Neuron (in vitro differentiated cells): ENCODE data around the gene FAM89B.

ENCODE experiments used
- H2AFZ ChIP-seq: one replicate; pipeline ENCODE4 v1.6.1; 2013; ENCODE audit warnings: low read depth, mild to moderate bottlenecking, inconsistent platforms, low read length, moderate library complexity
- H3K27me3 ChIP-seq: one replicate; pipeline ENCODE4 v1.6.1; 2013; ENCODE audit warnings: low read length; ENCODE audit not compliant: insufficient read depth
- H3K36me3 ChIP-seq: one replicate; pipeline ENCODE4 v1.6.1; 2013; ENCODE audit warnings: low read length; ENCODE audit not compliant: insufficient read depth
- H3K4me1 ChIP-seq: one replicate; pipeline ENCODE4 v1.6.1; 2013; ENCODE audit warnings: low read length; ENCODE audit not compliant: insufficient read depth
- H3K4me3 ChIP-seq: 2 replicates; pipeline ENCODE4 v1.5.1; 2013; ENCODE audit warnings: mild to moderate bottlenecking, low read length, moderate library complexity
- H3K9me3 ChIP-seq: one replicate; pipeline ENCODE4 v1.6.1; 2013; ENCODE audit warnings: low read length

Gene FAM89B

DNA sequence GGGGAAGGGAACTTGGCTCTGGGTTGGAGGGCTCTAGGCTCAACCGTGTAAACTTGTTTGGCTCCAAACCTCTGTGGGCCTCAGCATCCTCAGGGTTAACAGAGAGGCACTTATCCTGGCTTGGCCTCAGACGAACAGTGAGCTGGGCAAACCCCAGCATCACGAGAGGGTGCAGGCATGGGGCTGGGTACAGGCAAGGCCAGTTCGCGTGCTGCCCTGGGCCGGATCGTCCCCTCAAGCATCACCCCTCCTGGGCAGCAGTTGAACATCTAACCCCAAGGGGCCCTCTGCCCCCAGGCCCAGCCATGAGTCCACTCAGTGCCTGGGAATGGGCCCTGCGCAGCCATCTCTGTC lies 5.4 kb downstream of the FAM89B start:
- no peaks in the 10 kb centered on the region for H3K9me3 ChIP-seq
- H3K4me3 ChIP-seq: no peak overlapping the region

DNA sequence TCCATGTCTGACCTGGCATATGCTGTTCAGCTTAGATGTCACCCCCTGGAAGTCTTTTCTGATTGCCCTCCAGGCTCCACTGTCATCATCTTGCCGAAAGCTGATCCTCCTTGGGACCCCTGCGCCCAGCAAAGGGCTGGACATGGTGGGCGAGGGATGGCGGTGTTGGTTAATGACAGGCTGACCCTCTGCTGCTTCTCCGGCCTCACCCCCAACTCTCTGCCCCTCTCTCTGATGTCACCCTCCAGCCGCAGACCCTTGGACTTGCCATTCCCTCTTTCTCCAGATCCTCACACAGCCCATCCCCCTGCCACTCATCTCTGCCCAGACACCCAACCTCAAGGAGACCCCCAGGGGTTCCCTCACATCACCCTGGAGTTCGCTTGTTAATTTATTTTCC lies 5.8 kb downstream of the FAM89B start:
- Histone ChIP-seq H3K27me3 (no peaks in the 10 kb centered on the region), H2AFZ (no peak overlapping the region), H3K36me3 (peaks cover 12% of the 10 kb centered on the region), H3K9me3 (no peaks in the 10 kb centered on the region), H3K4me1 (peaks cover 31% of the 10 kb centered on the region), H3K4me3 (no peak overlapping the region)

More for the DNA sequence above, 5.4 kb downstream of the FAM89B start:
- Histone ChIP-seq H3K36me3 (peaks cover 12% of the 10 kb centered on the region), H3K4me1 (peaks cover 35% of the 10 kb centered on the region), H3K27me3 (no peaks in the 10 kb centered on the region), H2AFZ (no peak overlapping the region)

DNA sequence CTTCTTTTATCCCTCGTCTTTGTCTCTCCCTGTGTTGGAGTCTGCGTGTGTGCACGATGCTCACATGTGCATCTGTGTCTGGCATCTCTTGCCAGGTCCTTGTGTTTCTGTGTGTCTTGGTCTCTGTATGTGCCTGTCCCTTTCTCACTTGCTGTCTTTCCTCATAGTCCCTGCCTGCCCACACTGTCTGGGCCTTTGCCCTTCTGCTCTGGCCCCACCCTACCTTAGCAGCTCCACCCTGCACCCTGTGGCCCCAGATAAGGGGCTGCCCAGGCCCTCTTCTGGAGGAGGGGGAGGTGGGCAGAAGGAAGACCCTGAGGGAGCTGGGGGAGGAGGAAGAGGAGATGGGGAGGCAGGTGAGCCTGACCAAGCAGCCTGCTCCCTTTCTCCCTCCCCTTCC lies 6.3 kb downstream of the FAM89B start:
- no peak overlapping the region for H3K4me3 ChIP-seq
- H2AFZ ChIP-seq: no peak overlapping the region
- no peaks in the 10 kb centered on the region for H3K9me3 ChIP-seq
- H3K27me3 ChIP-seq: no peaks in the 10 kb centered on the region
- peaks cover 9% of the 10 kb centered on the region for H3K36me3 ChIP-seq
- H3K4me1 ChIP-seq: peaks cover 26% of the 10 kb centered on the region

DNA sequence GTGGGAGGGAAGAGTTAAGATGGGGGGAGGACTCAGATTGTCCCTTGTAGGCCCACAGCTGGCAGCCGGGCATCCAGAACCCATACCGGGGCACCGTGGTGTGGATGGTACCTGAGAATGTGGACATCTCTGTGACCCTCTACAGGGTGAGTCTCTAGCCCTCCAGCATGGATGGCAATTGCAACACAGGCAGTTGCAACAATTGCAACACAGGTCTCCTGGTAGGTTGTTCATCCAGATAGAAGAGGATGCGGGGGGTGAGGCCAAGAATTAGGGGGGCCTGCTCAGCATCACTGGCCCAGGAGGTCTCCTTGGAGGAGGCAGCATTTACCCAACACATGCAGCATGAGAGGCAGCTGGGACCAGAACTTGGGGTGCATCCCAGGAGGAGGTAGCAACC lies 7.0 kb downstream of the FAM89B start:
- H3K9me3 ChIP-seq: no peaks in the 10 kb centered on the region
- peaks cover 7% of the 10 kb centered on the region for H3K36me3 ChIP-seq
- H3K4me1 ChIP-seq: peaks cover 23% of the 10 kb centered on the region
- no peaks in the 10 kb centered on the region for H3K27me3 ChIP-seq
- no peak overlapping the region for H2AFZ ChIP-seq
- H3K4me3 ChIP-seq: no peak overlapping the region

DNA sequence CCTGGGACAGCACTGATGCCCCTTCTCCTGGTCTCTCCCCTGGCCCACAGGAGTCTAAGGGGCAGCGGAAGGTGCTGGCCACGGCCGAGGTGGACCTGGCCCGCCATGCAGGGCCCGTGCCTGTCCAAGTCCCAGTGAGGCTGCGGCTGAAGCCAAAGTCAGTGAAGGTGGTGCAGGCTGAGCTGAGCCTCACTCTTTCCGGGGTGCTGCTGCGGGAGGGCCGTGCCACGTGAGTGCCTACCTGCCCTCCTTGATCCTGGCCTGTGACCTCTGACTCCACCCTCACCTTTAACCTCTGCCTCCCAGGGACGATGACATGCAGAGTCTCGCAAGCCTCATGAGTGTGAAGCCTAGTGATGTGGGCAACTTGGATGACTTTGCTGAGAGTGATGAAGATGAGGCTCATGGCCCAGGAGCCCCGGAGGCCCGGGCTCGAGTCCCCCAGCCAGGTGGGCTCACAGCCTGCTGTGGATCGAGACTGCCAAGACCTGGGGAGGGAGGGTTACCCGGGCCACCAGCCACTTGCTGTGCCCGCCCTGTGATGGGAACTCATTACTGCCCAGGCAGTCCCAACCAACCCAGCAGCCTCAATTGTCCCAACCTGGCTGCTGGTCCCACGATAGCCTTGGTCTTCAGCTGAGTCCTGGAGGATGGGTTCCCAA lies 7.8 kb downstream of the FAM89B start:
- H3K27me3 ChIP-seq: no peaks in the 10 kb centered on the region
- H3K9me3 ChIP-seq: no peaks in the 10 kb centered on the region

DNA sequence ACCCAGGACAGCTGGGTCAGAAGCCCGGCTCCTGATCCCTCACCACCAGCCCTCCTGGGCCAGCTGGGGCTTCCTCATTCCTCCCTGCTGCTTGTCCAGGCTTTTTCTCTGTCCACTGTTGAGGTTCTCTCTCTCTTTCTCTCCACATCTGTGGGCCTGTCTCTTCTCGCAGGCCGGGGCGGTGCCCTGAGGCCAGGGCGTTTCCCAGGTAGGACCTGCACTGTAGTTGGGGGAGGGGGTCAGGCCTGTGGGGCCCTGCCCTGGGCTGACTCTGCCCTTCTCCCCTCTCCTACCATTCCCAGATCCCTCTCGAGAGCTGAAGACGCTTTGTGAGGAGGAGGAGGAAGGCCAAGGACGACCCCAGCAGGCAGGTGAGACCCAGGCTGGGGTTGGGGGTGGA lies 8.4 kb downstream of the FAM89B start:
- H2AFZ ChIP-seq: no peak overlapping the region
- peaks cover 22% of the 10 kb centered on the region for H3K4me1 ChIP-seq
- H3K36me3 ChIP-seq: no peaks in the 10 kb centered on the region
- H3K4me3 ChIP-seq: no peak overlapping the region
- no peaks in the 10 kb centered on the region for H3K27me3 ChIP-seq
- H3K9me3 ChIP-seq: no peaks in the 10 kb centered on the region

More for the DNA sequence above, 7.8 kb downstream of the FAM89B start:
- peaks cover 22% of the 10 kb centered on the region for H3K4me1 ChIP-seq
- no peak overlapping the region for H2AFZ ChIP-seq
- H3K36me3 ChIP-seq: peaks cover 2% of the 10 kb centered on the region
- no peak overlapping the region for H3K4me3 ChIP-seq

DNA sequence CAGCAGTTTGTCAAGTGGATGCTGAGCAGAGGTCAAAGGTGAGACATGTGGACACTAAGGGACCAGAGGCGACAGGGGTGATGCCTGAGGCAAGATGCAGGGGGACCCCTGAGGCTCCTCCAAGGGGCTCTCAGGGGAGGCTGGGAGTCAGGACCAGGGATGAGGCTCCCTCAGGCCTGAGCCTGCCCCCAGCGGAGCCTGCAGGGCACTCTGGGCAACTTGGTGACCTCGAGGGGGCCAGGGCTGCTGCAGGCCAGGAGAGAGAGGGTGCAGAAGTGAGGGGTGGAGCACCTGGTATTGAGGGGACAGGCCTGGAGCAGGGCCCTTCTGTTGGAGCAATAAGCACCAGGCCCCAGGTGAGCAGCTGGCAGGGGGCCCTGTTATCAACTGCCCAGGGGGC lies 9.6 kb downstream of the FAM89B start:
- H3K27me3 ChIP-seq: no peaks in the 10 kb centered on the region
- H3K36me3 ChIP-seq: no peaks in the 10 kb centered on the region
- H2AFZ ChIP-seq: no peak overlapping the region
- H3K4me3 ChIP-seq: no peak overlapping the region
- no peaks in the 10 kb centered on the region for H3K9me3 ChIP-seq
- peaks cover 28% of the 10 kb centered on the region for H3K4me1 ChIP-seq

DNA sequence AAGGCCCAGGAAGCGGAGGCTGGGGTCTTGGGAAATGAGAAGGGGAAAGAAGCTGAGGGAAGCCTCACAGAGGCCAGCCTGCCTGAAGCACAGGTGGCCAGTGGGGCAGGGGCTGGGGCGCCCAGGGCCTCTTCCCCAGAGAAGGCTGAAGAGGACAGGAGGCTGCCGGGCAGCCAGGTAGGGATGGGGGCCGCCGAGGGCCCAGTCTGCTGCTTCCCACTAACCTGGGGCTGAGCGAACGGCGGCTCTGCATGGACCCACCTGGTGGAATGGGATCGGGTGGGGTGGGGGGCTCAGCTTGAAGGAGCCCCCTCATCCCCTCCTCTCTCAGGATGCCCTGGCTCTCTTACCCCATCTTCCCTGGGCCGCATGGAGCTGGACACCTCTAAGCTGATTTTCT lies 11.3 kb downstream of the FAM89B start:
- Histone ChIP-seq H3K4me1 (peaks cover 30% of the 10 kb centered on the region), H3K36me3 (no peaks in the 10 kb centered on the region), H2AFZ (no peak overlapping the region), H3K27me3 (no peaks in the 10 kb centered on the region), H3K9me3 (no peaks in the 10 kb centered on the region), H3K4me3 (no peak overlapping the region)

DNA sequence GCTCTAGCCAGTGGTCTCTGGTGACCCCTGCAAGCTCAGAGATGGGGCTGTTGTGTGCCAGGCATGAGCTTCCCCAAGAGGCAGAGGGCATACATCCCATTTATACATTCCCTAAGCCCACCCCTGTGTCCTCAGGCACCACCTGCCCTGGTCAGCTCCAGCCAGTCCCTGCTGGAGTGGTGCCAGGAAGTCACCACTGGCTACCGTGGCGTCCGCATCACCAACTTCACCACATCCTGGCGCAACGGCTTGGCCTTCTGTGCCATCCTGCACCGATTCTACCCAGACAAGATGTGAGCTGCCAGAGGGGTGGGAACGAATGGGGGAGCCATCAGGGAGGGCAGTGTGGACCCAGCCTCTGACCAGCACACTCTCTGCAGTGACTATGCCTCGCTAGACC lies 11.8 kb downstream of the FAM89B start:
- peaks cover 30% of the 10 kb centered on the region for H3K4me1 ChIP-seq
- no peaks in the 10 kb centered on the region for H3K27me3 ChIP-seq
- no peaks in the 10 kb centered on the region for H3K9me3 ChIP-seq
- H2AFZ ChIP-seq: no peak overlapping the region
- no peak overlapping the region for H3K4me3 ChIP-seq
- H3K36me3 ChIP-seq: no peaks in the 10 kb centered on the region

DNA sequence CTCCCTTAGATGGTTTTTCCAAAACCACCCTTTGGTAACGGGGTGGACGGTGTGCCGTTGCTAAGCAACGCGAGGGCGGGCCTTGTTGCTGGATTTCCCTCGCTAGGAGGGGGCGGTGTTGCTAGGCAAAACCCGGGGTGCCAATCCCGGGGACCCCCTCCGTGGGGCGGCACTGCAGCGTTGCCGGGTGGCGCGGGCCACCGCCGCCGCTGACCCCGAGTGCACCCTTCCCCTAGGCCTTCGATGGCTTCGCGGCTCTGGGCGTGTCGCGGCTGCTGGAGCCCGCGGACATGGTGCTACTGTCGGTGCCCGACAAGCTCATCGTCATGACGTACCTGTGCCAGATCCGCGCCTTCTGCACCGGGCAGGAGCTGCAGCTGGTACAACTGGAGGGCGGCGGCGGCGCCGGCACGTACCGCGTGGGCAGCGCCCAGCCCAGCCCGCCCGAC lies 12.4 kb downstream of the FAM89B start:
- Histone ChIP-seq H2AFZ (no peak overlapping the region), H3K27me3 (no peaks in the 10 kb centered on the region), H3K4me1 (peaks cover 36% of the 10 kb centered on the region), H3K4me3 (no peak overlapping the region), H3K36me3 (no peaks in the 10 kb centered on the region), H3K9me3 (no peaks in the 10 kb centered on the region)

DNA sequence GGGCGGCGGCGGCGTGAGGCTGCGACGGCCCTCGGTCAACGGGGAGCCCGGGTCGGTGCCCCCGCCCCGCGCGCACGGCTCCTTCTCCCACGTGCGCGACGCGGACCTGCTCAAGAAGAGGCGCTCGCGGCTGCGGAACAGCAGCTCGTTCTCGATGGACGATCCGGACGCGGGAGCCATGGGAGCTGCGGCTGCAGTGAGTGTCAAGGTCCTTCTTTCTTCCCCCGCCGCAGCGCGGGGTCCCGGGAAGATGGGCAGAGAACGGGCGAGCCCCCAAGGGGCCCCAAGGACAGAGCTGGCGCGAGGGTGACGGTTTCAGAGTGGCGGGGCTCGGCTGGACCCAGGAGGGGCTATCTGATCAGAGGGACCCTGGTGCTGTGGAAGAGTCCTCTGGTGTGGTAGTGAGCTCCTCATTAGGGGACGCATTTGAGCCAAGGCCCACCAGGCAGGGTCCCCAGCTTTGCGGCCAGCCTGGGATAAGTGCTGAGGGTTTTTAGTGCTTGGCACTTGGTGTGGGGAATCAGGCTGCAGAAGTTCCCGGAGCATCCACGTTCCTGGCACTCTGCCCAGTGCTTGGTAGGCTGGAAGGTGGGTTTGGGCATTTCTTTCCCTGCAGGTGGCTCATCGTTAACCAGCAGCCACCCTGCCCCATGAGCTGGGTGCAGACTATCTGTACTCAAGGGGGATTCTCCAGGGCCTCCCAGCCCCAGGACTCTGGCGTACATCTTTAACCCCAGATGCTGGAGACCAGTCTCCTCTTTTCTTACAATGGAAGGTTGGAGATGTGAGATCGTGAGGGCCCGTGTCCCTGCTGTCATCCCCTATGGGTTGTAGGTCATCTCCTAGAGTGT lies 13.3 kb downstream of the FAM89B start:
- no peaks in the 10 kb centered on the region for H3K27me3 ChIP-seq

DNA sequence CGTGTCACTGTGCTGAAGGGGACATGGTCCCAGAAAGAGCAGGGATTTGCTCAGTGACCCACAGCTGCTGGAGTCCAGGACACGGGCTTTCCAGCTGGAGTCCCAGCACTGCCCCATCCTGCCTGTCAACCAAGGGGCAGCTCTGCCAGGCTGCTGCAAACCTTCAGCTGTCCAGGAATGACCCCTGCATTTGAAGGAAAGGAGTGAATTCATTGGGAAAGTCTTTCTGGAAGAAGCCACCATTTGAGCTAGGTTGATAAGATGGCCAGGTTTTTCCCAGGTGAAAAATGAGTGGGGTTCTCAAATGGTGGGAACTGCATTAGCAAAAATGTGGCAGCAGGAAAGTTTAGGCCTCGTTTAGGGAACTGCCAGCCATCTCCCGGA lies 13.9 kb downstream of the FAM89B start:
- H3K9me3 ChIP-seq: no peaks in the 10 kb centered on the region
- H3K36me3 ChIP-seq: no peaks in the 10 kb centered on the region
- H3K27me3 ChIP-seq: no peaks in the 10 kb centered on the region
- H2AFZ ChIP-seq: no peak overlapping the region
- H3K4me1 ChIP-seq: peaks cover 40% of the 10 kb centered on the region
- no peak overlapping the region for H3K4me3 ChIP-seq

More for the DNA sequence above, 13.3 kb downstream of the FAM89B start:
- Histone ChIP-seq H3K9me3 (no peaks in the 10 kb centered on the region), H3K4me1 (peaks cover 40% of the 10 kb centered on the region), H3K4me3 (no peak overlapping the region), H2AFZ (no peak overlapping the region), H3K36me3 (no peaks in the 10 kb centered on the region)

DNA sequence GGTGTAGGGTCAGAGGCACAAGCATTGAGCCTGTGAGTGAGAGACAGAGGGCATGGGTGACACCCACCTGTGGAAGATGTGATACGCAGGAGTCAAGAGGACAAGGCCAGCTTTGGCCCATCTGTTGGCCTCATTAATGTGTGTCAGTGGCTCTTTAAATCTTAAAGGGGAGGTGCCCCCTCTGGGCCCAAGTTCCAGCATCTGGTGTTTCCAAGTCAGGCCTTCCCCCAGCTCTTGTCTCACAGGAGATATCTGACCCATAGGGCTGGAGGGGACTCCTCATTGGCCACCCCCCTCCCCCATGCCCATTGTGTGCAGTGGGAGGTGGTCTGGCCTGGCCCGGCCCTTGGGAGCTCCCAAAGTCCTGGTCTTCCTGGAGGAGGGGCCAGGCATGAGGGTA lies 14.3 kb downstream of the FAM89B start:
- Histone ChIP-seq H3K27me3 (no peaks in the 10 kb centered on the region), H3K9me3 (no peaks in the 10 kb centered on the region), H3K4me3 (no peak overlapping the region), H3K4me1 (peaks cover 40% of the 10 kb centered on the region), H3K36me3 (no peaks in the 10 kb centered on the region), H2AFZ (no peak overlapping the region)
